ENCODE data around the gene AMBRA1. TPM values are rescaled to one million over a fixed set of nuclear protein-coding genes. Genes with fewer than 3 reads are reported as not detected.

AMBRA1 gene
- total and polyA plus RNA-seq, 2 donors (not counting 3 experiments of a cell fraction or from before 2014, with no cell fraction given): 18.4 to 32.4 TPM

- Histone ChIP-seq H3K27ac (ENCODE audit: insufficient read depth, low read depth, low read length) (no peak overlapping the region), H3K9me3 (replicated peaks; ENCODE audit: control insufficient read depth, insufficient read depth, low read length) (no peaks in the 10 kb centered on the region), H3K4me1 (ENCODE audit: control insufficient read depth, extremely low read depth, insufficient read depth, low read length) (peaks cover 2% of the 10 kb centered on the region), H2AFZ (ENCODE audit: low read depth, low read length) (no peak overlapping the region), H3K79me2 (ENCODE audit: control insufficient read depth, insufficient read depth, low read length) (no peaks in the 10 kb centered on the region), H3K9me1 (replicated peaks; ENCODE audit: control insufficient read depth, extremely low read depth, insufficient read depth, low read length) (no peaks in the 10 kb centered on the region), H3K27me3 (ENCODE audit: control insufficient read depth in 2 of 2, insufficient read depth in 2 of 2, low read length in 2 of 2) (no peaks in the 10 kb centered on the region), H3K4me3 (replicated peaks in 1 of 3; ENCODE audit: insufficient read depth in 1 of 3, low read depth in 1 of 3, low read length in 3 of 3) (no peak overlapping the region), H4K20me1 (replicated peaks; ENCODE audit: control insufficient read depth, extremely low read depth, insufficient read depth, low read length) (no peaks in the 10 kb centered on the region), H3K36me3 (ENCODE audit: control insufficient read depth in 2 of 2, extremely low read depth in 1 of 2, insufficient read depth in 2 of 2, low read length in 2 of 2) (peaks cover 3 to 43% of the 10 kb centered on the region in 2 experiments), H3K9ac (replicated peaks; ENCODE audit: extremely low read depth, insufficient read depth, low read length) (no peak overlapping the region), H3K4me2 (ENCODE audit: insufficient read depth, low read length) (no peak overlapping the region)
- TF ChIP-seq POLR2AphosphoS5 (IDR thresholded peaks at IDR 0.05; ENCODE audit: insufficient read depth, low read depth, low read length): no peak
- TF ChIP-seq POLR2A (IDR thresholded peaks at IDR 0.05; ENCODE audit: low read depth, low read length): no peak
- TF ChIP-seq CTCF (IDR thresholded peaks at IDR 0.05; ENCODE audit: extremely low read depth in 1 of 2, insufficient read depth in 1 of 2, low read depth in 1 of 2, low read length in 2 of 2): no peak
- no peak for TF ChIP-seq FOS (IDR thresholded peaks at IDR 0.05; ENCODE audit: borderline replicate concordance, insufficient read depth, low read length)
- TF ChIP-seq MAX (IDR thresholded peaks at IDR 0.05; ENCODE audit: insufficient read depth, insufficient read length): no peak
- no peak for TF ChIP-seq JUN (IDR thresholded peaks at IDR 0.05; ENCODE audit: borderline replicate concordance, insufficient read depth, insufficient read length, low read depth)
- TF ChIP-seq MYC (IDR thresholded peaks at IDR 0.05; ENCODE audit: low read depth, low read length): no peak
- no peak for TF ChIP-seq EZH2 (IDR thresholded peaks at IDR 0.05; ENCODE audit: borderline replicate concordance, low read depth, low read length, severe bottlenecking)
- no peak for TF ChIP-seq GATA2 (IDR thresholded peaks at IDR 0.05; ENCODE audit: insufficient read depth, insufficient read length, low read depth, low read length)
- ChIA-PET CTCF (interaction anchor here (0.8 to 1.6 kb wide), 4 partner anchors 16 to 27 kb away, joined by 3 to 5 read pairs (median 4); partner anchors contain the start of gene CHRM4), POLR2A (no interaction called here)
- intact Hi-C loops (cut with micrococcal nuclease): no loop called here
- FAIRE-seq (no peak), DNase-seq (ENCODE audit: low read depth, low spot score) (no peak)
- dilution Hi-C loops (cut with MboI; ENCODE audit: extremely low pct_ligation_motif_present, low sequenced_read_pairs): no loop called here
- no TSS peak for BruUV-seq (replicated peaks)
These were observed 218.3 kb downstream of the AMBRA1 start for GRCh38 chr11:46375392-46376101.
